HepG2 (cell line): Measurements from ENCODE around the gene NT5C3B. TPM values are rescaled to one million over a fixed set of nuclear protein-coding genes. Genes with fewer than 3 reads are reported as not detected.

Experiments
- BCL6 ChIP-seq: IDR thresholded peaks from 2 replicates; pipeline ENCODE4 v1.6.1; 2016; ENCODE audit warnings: missing genetic modification reagents, missing compliant biosample characterization
- CHD2 ChIP-seq: IDR thresholded peaks from 2 replicates; pipeline ENCODE4 v1.6.1; 2011; ENCODE audit warnings: low read depth, low read length, improper control_type of control experiment
- DRAP1 ChIP-seq: IDR thresholded peaks from 2 replicates; pipeline ENCODE4 v1.6.1; 2016; ENCODE audit warnings: missing genetic modification reagents, missing compliant biosample characterization
- ELF3 ChIP-seq: IDR thresholded peaks from 2 replicates; pipeline ENCODE4 v1.6.1; 2016; ENCODE audit warnings: missing genetic modification reagents, missing compliant biosample characterization
- FOXK2 ChIP-seq: fragments of 450-650 bp; IDR thresholded peaks from 2 replicates; pipeline ENCODE4 v1.6.1; 2016
- FOXM1 ChIP-seq: sonication (generic); formaldehyde crosslinking; IDR thresholded peaks from 2 replicates; pipeline ENCODE4 v1.5.0; 2020; ENCODE audit warnings: missing genetic modification reagents
- GMEB2 ChIP-seq: IDR thresholded peaks from 2 replicates; pipeline ENCODE4 v1.6.1; 2016; ENCODE audit warnings: missing biosample characterization, missing genetic modification reagents, low read depth
- JDP2 ChIP-seq: sonication (generic); formaldehyde crosslinking; IDR thresholded peaks from 2 replicates; pipeline ENCODE4 v1.8.1; 2022; ENCODE audit warnings: missing genetic modification reagents, borderline replicate concordance
- KAT2B ChIP-seq: fragments of 150-350 bp; IDR thresholded peaks from 2 replicates; pipeline ENCODE4 v1.6.1; 2014; ENCODE audit warnings: low read depth, low read length, borderline replicate concordance
- KAT7 ChIP-seq: IDR thresholded peaks from 2 replicates; pipeline ENCODE4 v1.6.1; 2018; ENCODE audit warnings: borderline replicate concordance, missing compliant biosample characterization
- MXD3 ChIP-seq: IDR thresholded peaks from 2 replicates; pipeline ENCODE4 v1.6.1; 2016; ENCODE audit warnings: mild to moderate bottlenecking, missing biosample characterization, missing genetic modification reagents
- ONECUT2 ChIP-seq: sonication (generic); formaldehyde crosslinking; IDR thresholded peaks from 2 replicates; pipeline ENCODE4 v1.4.0; 2020; ENCODE audit warnings: missing genetic modification reagents
- RBAK ChIP-seq: sonication (generic); formaldehyde crosslinking; IDR thresholded peaks from 2 replicates; pipeline ENCODE4 v1.5.1; 2020; ENCODE audit warnings: mild to moderate bottlenecking, missing genetic modification reagents
- REL ChIP-seq: sonication (generic); formaldehyde crosslinking; conservative IDR thresholded peaks from 2 replicates; pipeline ENCODE4 v1.8.0; 2022; ENCODE audit warnings: mild to moderate bottlenecking, missing genetic modification reagents, moderate library complexity
- RFXANK ChIP-seq: IDR thresholded peaks from 2 replicates; pipeline ENCODE4 v1.6.1; 2016
- SMAD9 ChIP-seq: sonication (generic); formaldehyde crosslinking; IDR thresholded peaks from 2 replicates; pipeline ENCODE4 v1.5.1; 2020; ENCODE audit warnings: mild to moderate bottlenecking, missing genetic modification reagents
- SP2 ChIP-seq: sonication (generic); formaldehyde crosslinking; IDR thresholded peaks from 2 replicates; pipeline ENCODE4 v1.5.1; 2020; ENCODE audit warnings: mild to moderate bottlenecking, missing genetic modification reagents
- TBX3 ChIP-seq: fragments of 450-650 bp; IDR thresholded peaks from 2 replicates; pipeline ENCODE4 v1.6.1; 2017; ENCODE audit warnings: antibody characterized with exemption, mild to moderate bottlenecking, inconsistent platforms, borderline replicate concordance
- TRIM24 ChIP-seq: sonication (generic); formaldehyde crosslinking; IDR thresholded peaks from 2 replicates; pipeline ENCODE4 v1.8.0; 2022; ENCODE audit warnings: mild to moderate bottlenecking, missing genetic modification reagents
- XRCC5 ChIP-seq: fragments of 200-400 bp; formaldehyde crosslinking; optimal IDR thresholded peaks from 2 replicates; pipeline ENCODE3; 2017; ENCODE audit warnings: mild to moderate bottlenecking, low read length
- ZBTB20 ChIP-seq: sonication (generic); formaldehyde crosslinking; IDR thresholded peaks from 2 replicates; pipeline ENCODE4 v1.8.1; 2023; ENCODE audit warnings: missing genetic modification reagents, low read depth, mild to moderate bottlenecking, borderline replicate concordance
- ZBTB33 ChIP-seq: sonication (generic); formaldehyde crosslinking; IDR thresholded peaks from 2 replicates; pipeline ENCODE4 v1.4.0; 2020; ENCODE audit warnings: missing genetic modification reagents
- ZBTB44 ChIP-seq: sonication (generic); formaldehyde crosslinking; IDR thresholded peaks from 2 replicates; pipeline ENCODE4 v1.4.0; 2020; ENCODE audit warnings: missing genetic modification reagents
- ZBTB7A ChIP-seq: sonication (generic); formaldehyde crosslinking; IDR thresholded peaks from 2 replicates; pipeline ENCODE4 v1.8.0; 2022; ENCODE audit warnings: mild to moderate bottlenecking, missing genetic modification reagents
- ZFP1 ChIP-seq: IDR thresholded peaks from 2 replicates; pipeline ENCODE4 v1.6.1; 2016
- ZKSCAN5 ChIP-seq: sonication (generic); formaldehyde crosslinking; IDR thresholded peaks from 2 replicates; pipeline ENCODE4 v1.5.1; 2020; ENCODE audit warnings: mild to moderate bottlenecking, missing genetic modification reagents
- ZNF501 ChIP-seq: sonication (generic); formaldehyde crosslinking; IDR thresholded peaks from 2 replicates; pipeline ENCODE4 v1.5.1; 2020; ENCODE audit warnings: mild to moderate bottlenecking, moderate library complexity, missing genetic modification reagents
- polyA plus RNA-seq, 8 experiments: library from polyadenylated mRNA; depleted of rRNA in 3 of 8; stranded (reverse) in 7 of 8; unstranded in 1 of 8; fragments of >200 nt; fragmentation: Illumina TruSeq in 4 of 8; extraction: Trizol in 4 of 8; gene quantifications; 2 replicates each; pipeline versions ENCODE4 v1.2.1 to v1.2.3, GENCODE V29; 2011 to 2016; ENCODE audit warnings: low read depth in 4 of 8, missing spikeins in 1 of 8, mixed read lengths in 1 of 8; ENCODE audit not compliant: insufficient read depth in 1 of 8
- total RNA-seq, 5 experiments: library from RNA; depleted of rRNA; stranded (reverse); fragments of >200 nt; fragmentation: Illumina TruSeq; extraction: Trizol; gene quantifications; 2 replicates each; pipeline ENCODE4 v1.2.3, GENCODE V29; 2016; ENCODE audit warnings: low read depth in 1 of 5

Gene NT5C3B
- total and polyA plus RNA-seq, 2 of the 13 experiments (the other 11 are each of a cell fraction or from before 2014, with no cell fraction given), result 104 to 126 TPM

GRCh38 chr17:41786227-41787020 is 49.6 kb downstream of the NT5C3B start, which contains the start of gene JUP (continued):
- TF ChIP-seq KAT2B, result no peak
- TF ChIP-seq FOXM1 (CRISPR knock-in tag), result no peak; the same call in 1 of the 2 replicates
- TF ChIP-seq CHD2, result peak; percentile 64; the same call in 1 of the 2 replicates
- peak; percentile 54; the same call in 1 of the 2 replicates for TF ChIP-seq FOXK2
- TF ChIP-seq ZNF501, result peak; percentile 74
- TF ChIP-seq XRCC5, result peak; percentile 72
- no peak for TF ChIP-seq TRIM24 (CRISPR knock-in tag)
- no peak for TF ChIP-seq BCL6 (CRISPR knock-in tag)
- TF ChIP-seq JDP2 (CRISPR knock-in tag), result no peak
- TF ChIP-seq REL (CRISPR knock-in tag), result 0 out of 2 replicates have a peak, but pooled peaks have one; percentile 1
- peak; percentile 88 for TF ChIP-seq DRAP1 (CRISPR knock-in tag)
- peak; percentile 39; the same call in 1 of the 2 replicates for TF ChIP-seq ELF3 (CRISPR knock-in tag)
- TF ChIP-seq RFXANK (CRISPR knock-in tag), result no peak
- no peak for TF ChIP-seq ZFP1 (CRISPR knock-in tag)
- peak; percentile 84; the same call in 1 of the 2 replicates for TF ChIP-seq ZBTB44 (CRISPR knock-in tag)
- TF ChIP-seq ZKSCAN5, result no peak
- peak; percentile 75; the same call in 1 of the 2 replicates for TF ChIP-seq MXD3 (CRISPR knock-in tag)
- no peak for TF ChIP-seq ZBTB33 (CRISPR knock-in tag)
- TF ChIP-seq ZBTB7A (CRISPR knock-in tag), result peak; percentile 91
- no peak for TF ChIP-seq RBAK (CRISPR knock-in tag)
- no peak for TF ChIP-seq ZBTB20 (CRISPR knock-in tag)
- TF ChIP-seq ONECUT2, result no peak
- no peak for TF ChIP-seq SMAD9 (CRISPR knock-in tag)
- TF ChIP-seq KAT7 (CRISPR knock-in tag), result peak; percentile 93
- TF ChIP-seq SP2 (CRISPR knock-in tag), result peak; percentile 97
- TF ChIP-seq GMEB2 (CRISPR knock-in tag), result no peak
- TF ChIP-seq TBX3, result peak; percentile 46
